Cardiac muscle cell (in vitro differentiated cells and primary cell): ENCODE data around the gene LTA4H. TPM values are rescaled to one million over a fixed set of nuclear protein-coding genes. Genes with fewer than 3 reads are reported as not detected.

Experiments
- DNase-seq, 2 donors: peaks; one replicate each; pipeline versions ENCODE4 v3.0.0 to v3.0.0-alpha.2; 2010 to 2017; ENCODE audit warnings: low read depth in 1 of 2, low spot score in 1 of 2
- H3K27ac ChIP-seq: fragments of 200-600 bp; sonication (generic); 2 replicates; pipeline ENCODE4 v1.5.1; 2016
- H3K27me3 ChIP-seq: fragments of 200-600 bp; sonication (generic); 2 replicates; pipeline ENCODE4 v1.6.0; 2016; ENCODE audit warnings: control low read depth
- H3K36me3 ChIP-seq: fragments of 200-600 bp; sonication (generic); 2 replicates; pipeline ENCODE4 v1.5.1; 2016; ENCODE audit warnings: control low read depth
- H3K4me1 ChIP-seq: fragments of 200-600 bp; sonication (generic); 2 replicates; pipeline ENCODE4 v1.8.1; 2017; ENCODE audit warnings: low read depth, mild to moderate bottlenecking, mixed run types
- H3K4me3 ChIP-seq: fragments of 200-600 bp; sonication (generic); 2 replicates; pipeline ENCODE4 v1.5.1; 2016; ENCODE audit warnings: mild to moderate bottlenecking
- H3K9me3 ChIP-seq: fragments of 200-600 bp; sonication (generic); 2 replicates; pipeline ENCODE4 v1.5.1; 2017; ENCODE audit warnings: low read depth, mild to moderate bottlenecking, control low read depth
- polyA plus RNA-seq: library from polyadenylated mRNA; unstranded; fragments of >200 nt; fragmentation: Nextera tagmentation; extraction: Ambion mirVana; gene quantifications from 2 replicates; pipeline ENCODE4 v1.2.1, GENCODE V29; 2016
- total RNA-seq: library from RNA; depleted of rRNA; stranded (reverse); fragments of >200 nt; gene quantifications from 2 replicates; pipeline ENCODE4 v1.2.3, GENCODE V29; 2016
- TF ChIP-seq, protein P1 (sequence below): IDR thresholded peaks from 2 replicates; pipeline ENCODE4 v1.5.1; 2012; ENCODE audit warnings: low read depth, mild to moderate bottlenecking, low read length

The LTA4H gene
- total and polyA plus RNA-seq, 2 experiments from 2014 or later, result 64.6 to 109 TPM

DNA sequence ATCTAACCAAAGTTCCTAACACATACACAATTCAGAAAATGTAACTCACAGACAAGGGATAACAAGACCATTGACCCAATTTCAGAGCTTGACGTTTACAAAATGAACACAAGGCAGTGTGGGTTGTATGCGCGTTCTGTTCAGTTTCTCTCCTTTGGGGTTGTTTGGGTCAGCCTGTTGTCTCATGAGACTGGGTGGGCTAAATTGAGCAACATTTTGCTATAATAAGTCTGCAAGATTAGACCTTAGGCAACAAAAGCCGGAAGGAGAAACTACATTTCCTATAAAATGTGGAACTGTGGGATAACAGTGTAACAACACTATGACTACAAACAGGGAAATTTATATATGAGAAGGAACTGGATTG, 18.8 kb upstream of the LTA4H start:
- no peaks in the 10 kb centered on the region for H3K27me3 ChIP-seq
- TF ChIP-seq, protein P1, sequence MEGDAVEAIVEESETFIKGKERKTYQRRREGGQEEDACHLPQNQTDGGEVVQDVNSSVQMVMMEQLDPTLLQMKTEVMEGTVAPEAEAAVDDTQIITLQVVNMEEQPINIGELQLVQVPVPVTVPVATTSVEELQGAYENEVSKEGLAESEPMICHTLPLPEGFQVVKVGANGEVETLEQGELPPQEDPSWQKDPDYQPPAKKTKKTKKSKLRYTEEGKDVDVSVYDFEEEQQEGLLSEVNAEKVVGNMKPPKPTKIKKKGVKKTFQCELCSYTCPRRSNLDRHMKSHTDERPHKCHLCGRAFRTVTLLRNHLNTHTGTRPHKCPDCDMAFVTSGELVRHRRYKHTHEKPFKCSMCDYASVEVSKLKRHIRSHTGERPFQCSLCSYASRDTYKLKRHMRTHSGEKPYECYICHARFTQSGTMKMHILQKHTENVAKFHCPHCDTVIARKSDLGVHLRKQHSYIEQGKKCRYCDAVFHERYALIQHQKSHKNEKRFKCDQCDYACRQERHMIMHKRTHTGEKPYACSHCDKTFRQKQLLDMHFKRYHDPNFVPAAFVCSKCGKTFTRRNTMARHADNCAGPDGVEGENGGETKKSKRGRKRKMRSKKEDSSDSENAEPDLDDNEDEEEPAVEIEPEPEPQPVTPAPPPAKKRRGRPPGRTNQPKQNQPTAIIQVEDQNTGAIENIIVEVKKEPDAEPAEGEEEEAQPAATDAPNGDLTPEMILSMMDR, result no peak
- DNase-seq, result peak in 1 of 2 donors; percentile 29
- H3K36me3 ChIP-seq, result no peaks in the 10 kb centered on the region
- H3K4me3 ChIP-seq, result no peak overlapping the region
- H3K4me1 ChIP-seq, result no peaks in the 10 kb centered on the region
- H3K27ac ChIP-seq, result no peak overlapping the region
- no peaks in the 10 kb centered on the region for H3K9me3 ChIP-seq

DNA sequence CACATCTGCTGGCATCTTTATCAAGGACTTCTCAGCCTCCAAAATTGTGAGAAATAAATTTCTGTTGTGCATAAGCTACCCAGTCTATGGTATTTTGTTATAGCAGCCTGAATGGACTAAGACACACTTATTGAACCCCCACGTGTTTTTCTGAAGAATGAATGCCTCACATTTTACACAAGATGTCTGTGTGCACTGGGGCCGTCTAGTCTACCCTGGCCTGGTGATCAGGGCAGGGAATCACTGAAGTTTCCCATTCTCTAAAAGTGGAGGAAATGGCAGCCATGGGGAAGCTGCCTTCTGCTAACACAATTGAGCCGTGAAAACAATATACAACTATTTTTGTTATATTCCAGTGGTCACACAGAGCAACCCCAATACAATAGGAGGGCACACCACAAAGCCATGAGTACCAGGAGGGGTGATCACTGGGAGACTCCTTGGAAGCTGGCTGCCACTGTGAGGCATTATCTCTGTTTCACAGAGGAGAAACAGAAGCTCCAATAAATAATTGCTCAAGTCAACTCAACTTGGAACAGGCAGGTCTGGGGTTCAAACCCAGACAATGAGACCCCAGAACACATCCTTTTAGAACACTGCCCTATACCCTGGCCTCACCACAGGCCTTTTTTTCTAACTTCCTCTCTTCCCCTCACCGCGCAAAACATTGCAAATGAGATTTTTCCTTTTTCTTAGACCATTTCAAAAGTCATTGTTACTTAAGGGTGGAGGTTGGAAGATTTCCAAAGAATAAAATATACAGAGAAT, 18.3 kb upstream of the LTA4H start:
- H3K27ac ChIP-seq, result no peak overlapping the region
- no peaks in the 10 kb centered on the region for H3K36me3 ChIP-seq
- H3K4me3 ChIP-seq, result no peak overlapping the region
- H3K9me3 ChIP-seq, result no peaks in the 10 kb centered on the region
- TF ChIP-seq, protein P1, result no peak
- no peaks in the 10 kb centered on the region for H3K4me1 ChIP-seq
- no peak for DNase-seq
- no peaks in the 10 kb centered on the region for H3K27me3 ChIP-seq

DNA sequence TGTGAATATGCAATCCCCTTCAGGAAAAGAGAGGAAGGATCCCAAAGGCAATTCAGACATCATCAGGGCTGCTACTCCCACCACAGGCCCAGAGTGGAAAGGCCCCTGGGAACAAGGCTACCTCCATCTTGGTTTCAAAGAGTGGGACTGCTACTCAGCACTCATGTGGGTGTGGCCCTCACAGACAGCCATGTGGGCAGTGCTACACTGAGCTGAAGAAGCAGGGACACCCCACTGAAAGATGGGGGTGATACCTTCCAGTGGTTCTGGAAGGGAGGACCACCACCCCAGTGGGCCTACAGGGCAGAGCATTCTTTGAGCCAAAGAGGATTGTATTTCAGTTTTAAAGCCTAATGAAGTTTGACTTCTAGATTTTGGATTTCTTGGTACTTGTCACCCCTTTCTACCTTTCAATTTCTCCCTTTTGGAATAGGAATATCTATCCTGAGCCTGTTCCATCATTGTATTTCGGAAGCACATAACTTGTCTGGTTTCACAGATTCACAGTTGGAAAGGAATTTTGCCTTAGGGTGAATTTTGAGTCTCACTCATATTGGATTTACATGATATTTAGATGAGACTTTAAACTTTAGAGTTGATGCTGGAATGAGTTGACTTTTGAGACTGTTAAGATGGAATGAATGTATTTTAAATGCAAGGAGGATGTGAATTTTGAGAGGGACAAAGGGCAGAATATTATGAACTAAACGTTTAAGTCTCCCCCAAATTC, 16.5 kb upstream of the LTA4H start:
- TF ChIP-seq, protein P1, result no peak
- no peak for DNase-seq

DNA sequence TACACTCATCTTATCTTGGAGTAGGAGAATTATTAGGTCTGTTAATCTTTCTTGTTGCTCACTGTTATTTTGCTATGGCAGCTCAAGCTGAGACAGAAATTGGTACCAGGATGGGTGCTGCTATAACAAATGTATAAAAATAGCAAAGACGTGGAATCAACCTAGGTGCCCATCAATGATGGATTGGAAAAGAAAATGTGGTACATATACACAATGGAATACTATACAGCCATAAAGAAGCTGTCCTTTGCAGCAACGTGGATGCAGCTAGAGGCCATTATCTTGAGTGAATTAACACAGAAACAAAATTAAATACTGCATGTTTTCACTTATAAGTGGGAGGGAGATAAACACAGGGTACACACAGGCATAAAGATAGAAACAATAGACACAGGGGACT, 14.8 kb upstream of the LTA4H start:
- H3K9me3 ChIP-seq, result no peaks in the 10 kb centered on the region
- H3K4me1 ChIP-seq, result no peaks in the 10 kb centered on the region
- H3K4me3 ChIP-seq, result no peak overlapping the region
- TF ChIP-seq, protein P1, result no peak
- H3K27me3 ChIP-seq, result no peaks in the 10 kb centered on the region
- DNase-seq, result no peak
- H3K27ac ChIP-seq, result no peak overlapping the region
- H3K36me3 ChIP-seq, result no peaks in the 10 kb centered on the region

More for the DNA sequence above, 16.5 kb upstream of the LTA4H start:
- Histone ChIP-seq H3K4me3 (no peak overlapping the region), H3K27ac (no peak overlapping the region), H3K9me3 (no peaks in the 10 kb centered on the region), H3K4me1 (no peaks in the 10 kb centered on the region), H3K36me3 (no peaks in the 10 kb centered on the region), H3K27me3 (no peaks in the 10 kb centered on the region)

DNA sequence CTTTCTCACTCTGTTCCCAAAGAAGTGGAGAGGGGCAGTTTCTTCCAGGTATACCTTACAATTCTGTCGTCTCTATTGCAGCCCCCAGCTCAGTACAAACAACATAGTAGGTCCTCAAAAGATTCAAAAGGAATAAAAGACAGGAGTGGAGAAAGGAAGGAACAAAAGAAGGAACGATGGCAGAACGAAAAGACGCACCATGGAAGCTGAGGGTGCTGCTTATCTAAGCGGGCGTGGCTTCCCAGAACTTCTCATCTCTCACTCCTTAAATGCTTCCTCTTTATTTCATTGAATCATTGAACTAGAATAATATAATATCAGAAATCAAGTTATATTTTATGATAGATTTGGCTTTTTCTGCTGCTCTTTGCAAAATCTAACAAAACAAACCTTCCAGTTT, 13.7 kb upstream of the LTA4H start:
- TF ChIP-seq, protein P1, result no peak
- no peaks in the 10 kb centered on the region for H3K27me3 ChIP-seq
- H3K9me3 ChIP-seq, result no peaks in the 10 kb centered on the region
- DNase-seq, result no peak
- H3K36me3 ChIP-seq, result no peaks in the 10 kb centered on the region
- H3K4me1 ChIP-seq, result no peaks in the 10 kb centered on the region
- no peak overlapping the region for H3K4me3 ChIP-seq
- H3K27ac ChIP-seq, result no peak overlapping the region
